Prostate gland (tissue), 2 donors: ENCODE data around the gene EID2B.

ENCODE experiments used
- CTCF ChIP-seq, 4 experiments: fragments of 200-600 bp in 2 of 4; fragments of 450-650 bp in 2 of 4; sonication (generic) in 2 of 4; IDR thresholded peaks; 1 replicate in 3 of 4; 2 replicates in 1 of 4; pipeline ENCODE4 v1.5.1; 2016 to 2019; ENCODE audit warnings: antibody characterized with exemption in 4 of 4, mild to moderate bottlenecking in 2 of 4, moderate library complexity in 2 of 4
- POLR2A ChIP-seq: fragments of 450-650 bp; IDR thresholded peaks from one replicate; pipeline ENCODE4 v1.6.1; 2016; ENCODE audit warnings: antibody characterized with exemption, mild to moderate bottlenecking

DNA sequence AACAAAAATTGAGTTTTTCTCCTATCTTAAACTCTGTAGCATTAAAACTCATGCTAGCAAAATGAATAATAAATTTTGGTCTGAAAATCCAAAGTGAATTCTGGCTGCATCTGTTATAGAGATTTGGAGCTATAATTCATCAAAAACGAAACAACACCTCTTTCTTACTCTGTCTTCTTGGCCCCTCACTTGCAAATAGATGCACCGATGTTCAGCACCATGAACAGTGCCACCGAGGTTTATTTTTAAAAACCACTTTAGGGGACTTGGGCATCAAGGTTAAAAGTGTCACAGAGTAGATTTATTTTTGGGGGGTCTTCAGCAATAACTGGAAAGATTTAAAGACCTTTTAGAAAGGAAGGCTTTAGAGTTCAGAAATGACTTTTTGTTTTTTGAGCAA, 33.4 kb upstream of the EID2B start:
- TF ChIP-seq POLR2A (no peak), CTCF (IDR thresholded peaks at IDR 0.05) (no peak)
